SW 1271 (cell line): ENCODE data around the gene SLCO2A1.

Source experiments
- DNase-seq, 2 experiments: peaks; one replicate each; lab custom pipeline; 2025; lab: John Stamatoyannopoulos, UW

The SLCO2A1 gene

GRCh38 chr3:133884054-133884886 lies 145.5 kb downstream of the SLCO2A1 start:
- no peak for DNase-seq

GRCh38 chr3:133883641-133884040 lies 146.1 kb downstream of the SLCO2A1 start:
- DNase-seq, result no peak

- DNase-seq, result no peak
These were observed 146.6 kb downstream of the SLCO2A1 start for GRCh38 chr3:133882986-133883586.

DNA sequence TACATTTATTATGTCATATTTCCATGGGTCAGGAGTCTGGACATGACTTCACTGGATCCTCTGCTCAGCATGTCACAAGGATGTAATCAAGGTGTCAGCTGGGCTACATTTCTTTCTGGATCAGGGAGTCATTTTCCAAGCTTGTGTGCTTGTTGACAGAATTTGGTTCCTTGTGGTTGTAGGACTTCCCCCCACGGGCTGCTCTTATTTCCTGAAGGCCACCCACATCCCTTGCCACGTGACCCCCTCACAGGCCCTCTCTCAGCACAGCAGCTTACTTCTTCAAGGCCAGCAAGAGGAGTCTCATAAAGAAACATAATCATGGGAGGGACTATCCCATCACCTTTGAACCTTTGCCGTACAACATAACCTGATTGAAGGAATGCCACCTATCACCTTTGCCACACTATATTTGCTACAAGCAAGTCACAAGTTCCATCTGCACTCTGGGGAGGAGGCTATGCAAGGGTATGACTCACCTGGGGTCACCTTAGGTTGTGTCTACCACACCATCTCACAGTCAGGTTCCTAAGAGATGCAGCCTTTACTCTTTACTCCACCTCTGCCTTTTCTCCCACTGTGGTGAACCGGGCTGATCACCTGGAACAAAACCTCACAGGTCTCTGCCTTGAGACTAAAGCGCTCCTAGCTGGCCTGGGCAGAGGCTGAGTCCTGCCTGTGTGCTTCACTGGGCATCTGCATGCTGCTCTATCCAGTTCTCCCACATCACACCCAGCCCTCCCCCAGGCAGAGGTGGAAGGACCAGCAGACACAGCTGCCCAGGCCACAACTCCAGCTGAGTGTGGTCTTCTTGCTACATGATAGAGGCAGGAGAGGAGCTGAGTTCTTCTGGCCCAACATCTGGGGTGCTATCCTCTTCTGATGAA lies 147.5 kb downstream of the SLCO2A1 start:
- no peak for DNase-seq

DNA sequence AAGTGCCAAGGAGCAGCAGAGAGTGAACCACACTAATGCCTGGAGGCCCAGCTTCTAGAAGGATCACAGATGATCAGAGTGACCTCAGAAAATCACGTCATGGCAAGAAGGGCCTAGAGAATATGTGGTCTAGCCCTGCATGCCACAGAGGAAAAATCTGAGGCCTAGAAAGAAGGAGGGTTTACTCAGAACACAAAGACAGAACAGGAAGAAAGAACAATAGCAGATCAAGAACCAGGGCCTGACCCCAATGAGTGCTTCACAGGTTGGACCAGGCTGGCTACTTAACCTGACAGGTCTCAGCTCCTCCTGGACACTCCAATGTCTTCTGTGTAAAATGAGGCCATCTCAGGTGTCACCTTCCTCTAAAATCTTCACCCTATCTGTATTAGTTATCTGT lies 148.2 kb downstream of the SLCO2A1 start:
- no peak for DNase-seq

- no peak for DNase-seq
These were observed 148.8 kb downstream of the SLCO2A1 start for GRCh38 chr3:133880886-133881455.

- DNase-seq, result no peak
These were observed 149.4 kb downstream of the SLCO2A1 start for GRCh38 chr3:133880287-133880686.

GRCh38 chr3:133878518-133878917 lies 151.2 kb downstream of the SLCO2A1 start:
- DNase-seq, result no peak
